Left forelimb (tissue), 1 donor: ENCODE measurements around the gene FAM200A.
"Not testable (repeated sequence)": the region's sequence is repeated elsewhere in the genome, so short reads cannot be mapped to it uniquely, and the experiment has no call there.

ENCODE experiments used
- DNase-seq: peaks from one replicate; pipeline ENCODE4 v3.0.0-alpha.2; 2018; ENCODE audit warnings: low spot score

The FAM200A gene

DNA sequence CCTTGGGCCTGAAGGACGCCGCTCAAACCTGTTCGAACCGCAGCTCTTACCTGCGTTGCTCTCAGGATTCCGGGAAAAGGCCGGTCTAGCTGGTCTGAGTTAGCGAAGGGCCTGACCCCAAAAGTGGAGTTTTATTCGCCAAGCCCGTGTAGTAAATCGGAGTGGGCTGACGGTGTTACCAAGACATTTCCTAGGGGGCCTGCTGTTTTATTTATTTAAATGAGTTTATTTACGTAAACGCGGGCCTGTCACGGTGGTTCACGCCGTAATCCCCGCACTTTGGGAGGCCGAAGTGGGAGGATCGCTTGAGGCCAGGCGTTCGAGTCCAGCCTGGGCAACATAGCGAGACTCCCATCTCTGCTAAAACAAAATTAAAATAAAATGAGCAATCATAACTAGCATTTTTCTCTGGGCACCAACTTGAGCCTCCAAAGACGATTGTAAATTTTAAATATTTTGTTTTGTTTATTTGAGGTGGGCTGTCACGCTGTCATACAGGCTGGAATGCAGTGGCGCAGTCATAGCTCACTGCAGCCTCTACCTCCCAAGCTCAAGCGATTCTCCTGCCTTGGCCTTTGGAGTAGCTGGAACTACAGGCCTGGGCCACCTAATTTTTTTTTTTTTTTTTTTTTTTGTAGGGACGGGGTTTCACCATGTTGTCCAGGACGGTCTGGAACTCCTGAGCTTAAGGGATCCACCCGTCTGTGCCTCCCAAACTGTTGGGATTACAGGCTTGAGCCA, 7.4 kb upstream of the FAM200A start:
- DNase-seq = no peak

- peak; percentile 98 for DNase-seq
Measured at GRCh38 chr7:99558306-99559174, 6.6 kb upstream of the FAM200A start, which contains the start of gene ZNF655. Gene ZNF655, plus strand, starts transcription at chr7:99558642. Its CDS starts 1,918 bp downstream, at chr7:99560560.

DNA sequence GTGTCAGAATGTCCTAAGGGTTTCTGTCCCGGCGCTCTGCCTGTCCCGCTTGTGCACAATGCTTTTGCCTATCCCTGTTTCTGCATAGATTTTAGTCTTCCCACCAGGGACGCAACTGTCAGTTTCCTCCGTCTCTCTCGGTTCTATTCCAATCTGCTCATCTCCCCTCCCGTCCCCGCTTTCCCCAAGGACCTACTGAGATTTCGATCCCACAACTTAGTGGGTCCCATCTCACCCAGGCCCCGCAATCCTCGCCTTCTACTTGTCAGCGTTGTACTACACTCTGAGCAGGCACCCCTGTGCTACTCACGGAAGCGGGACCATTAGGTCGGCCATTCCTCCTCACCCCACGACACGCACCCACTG, 6.0 kb upstream of the FAM200A start:
- DNase-seq = no peak

GRCh38 chr7:99557196-99557607, 5.3 kb upstream of the FAM200A start:
- DNase-seq = no peak

DNA sequence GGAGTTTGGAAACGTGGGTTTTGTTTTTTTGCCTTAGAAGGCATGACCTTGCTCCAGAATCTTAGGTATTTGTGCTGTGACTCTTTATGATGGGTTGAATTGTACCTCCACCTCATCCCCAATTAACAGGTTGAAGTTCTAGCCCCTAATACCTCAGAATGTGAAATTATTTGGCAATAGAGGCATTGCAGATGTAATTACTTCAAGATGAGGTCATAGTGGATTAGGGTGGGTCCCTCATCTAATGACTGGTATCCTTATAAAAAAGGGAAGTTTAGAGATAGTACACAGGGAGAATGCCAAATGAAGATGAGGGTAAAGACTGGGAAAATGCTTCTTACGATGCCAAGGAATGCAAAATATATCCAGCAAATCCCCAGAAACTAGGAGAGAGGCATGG, 3.0 kb upstream of the FAM200A start:
- no peak for DNase-seq

DNA sequence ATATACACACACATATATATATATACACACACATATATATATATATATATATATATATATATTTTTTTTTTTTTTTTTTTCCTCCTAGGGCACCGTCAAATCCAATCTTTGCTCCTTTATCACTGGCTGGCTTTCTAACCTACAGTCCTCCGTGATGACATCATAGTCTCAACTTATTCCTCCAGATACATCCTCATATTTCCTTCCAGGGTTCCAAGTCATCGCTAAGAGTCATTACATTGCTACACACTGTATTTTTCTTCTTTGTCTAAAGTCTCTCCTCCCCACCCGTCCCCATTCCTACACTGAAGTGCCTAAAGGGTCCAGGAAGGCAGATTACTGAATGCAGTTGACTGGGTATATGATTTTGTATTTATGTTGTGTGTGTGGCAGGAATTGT, 1.1 kb upstream of the FAM200A start:
- DNase-seq = no peak

- no peak for DNase-seq
Measured at GRCh38 chr7:99551334-99551733, 580 bp downstream of the FAM200A start.

DNA sequence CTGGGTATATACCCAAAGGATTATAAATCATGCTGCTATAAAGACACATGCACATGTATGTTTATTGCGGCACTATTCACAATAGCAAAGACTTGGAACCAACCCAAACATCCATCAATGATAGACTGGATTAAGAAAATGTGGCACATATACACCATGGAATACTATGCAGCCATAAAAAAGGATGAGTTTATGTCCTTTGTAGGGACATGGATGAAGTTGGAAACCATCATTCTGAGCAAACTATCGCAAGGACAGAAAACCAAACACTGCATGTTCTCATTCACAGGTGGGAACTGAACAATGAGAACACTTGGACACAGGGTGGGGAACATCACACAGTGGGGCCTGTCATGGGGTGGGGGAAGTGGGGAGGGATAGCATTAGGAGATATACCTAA, 2.4 kb downstream of the FAM200A start:
- not testable (repeated sequence) for DNase-seq

GRCh38 chr7:99545308-99545707, 6.6 kb downstream of the FAM200A start:
- DNase-seq = not testable (repeated sequence)

- no peak for DNase-seq
Measured at GRCh38 chr7:99543916-99544315, 8.0 kb downstream of the FAM200A start.

DNA sequence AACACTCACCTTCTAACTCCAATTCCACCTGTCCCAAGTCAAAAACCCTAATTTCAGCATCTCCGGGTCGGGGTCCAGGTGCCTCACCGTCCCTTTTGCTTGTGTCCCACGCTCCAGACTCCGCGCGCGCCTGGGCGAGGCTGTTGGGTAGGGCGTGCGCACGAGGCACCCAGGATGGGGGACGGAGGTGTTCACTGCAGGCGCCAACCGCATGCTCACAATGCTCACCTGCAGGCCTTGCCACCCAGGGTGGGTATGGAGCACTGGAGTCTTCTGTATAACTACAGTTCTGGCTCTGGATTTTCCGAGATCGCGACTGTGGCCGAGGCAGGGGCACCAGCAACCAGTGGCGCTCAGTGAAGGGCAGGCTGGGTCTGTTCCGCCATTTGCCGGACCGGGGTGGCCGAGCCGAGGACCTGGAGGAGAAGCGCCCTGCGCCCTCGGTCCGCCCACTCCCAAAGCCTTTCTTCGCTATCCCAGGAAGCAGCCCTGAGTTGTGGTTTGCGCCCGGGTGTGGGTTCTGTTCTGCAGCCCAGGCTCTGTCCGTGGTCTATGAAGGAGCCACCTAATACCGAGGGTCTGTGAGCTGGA, 8.7 kb downstream of the FAM200A start:
- no peak for DNase-seq

- DNase-seq = no peak
Measured at GRCh38 chr7:99541212-99541611, 10.7 kb downstream of the FAM200A start.

- DNase-seq = no peak
Measured at GRCh38 chr7:99540542-99540941, 11.4 kb downstream of the FAM200A start.

DNA sequence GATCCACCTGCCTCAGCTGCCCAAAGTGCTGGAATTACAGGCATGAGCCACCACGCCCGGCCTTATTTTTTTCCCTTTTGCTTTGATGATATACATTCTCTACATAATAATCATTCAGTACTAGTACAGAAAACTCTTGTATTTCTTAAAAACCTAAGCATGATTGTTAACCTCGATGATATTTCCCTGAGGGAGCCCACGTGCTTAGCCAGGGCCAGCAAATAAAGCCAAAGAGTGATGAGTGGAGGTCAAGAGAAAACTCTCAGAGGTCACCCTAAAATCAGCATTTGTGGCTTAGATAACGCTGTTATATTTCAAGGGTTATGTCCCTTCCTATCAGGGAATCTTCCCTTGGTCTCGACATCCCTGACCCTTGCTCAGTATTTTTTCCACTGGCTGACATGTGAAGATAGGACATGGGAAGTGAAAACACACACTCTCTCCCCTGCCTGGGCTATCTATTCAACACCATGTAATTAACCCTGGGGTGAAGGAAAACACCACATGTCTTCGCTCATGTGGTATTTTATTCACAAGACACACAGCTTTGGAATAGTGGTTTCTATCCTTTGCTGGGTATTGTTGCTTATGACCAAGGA, 12.6 kb downstream of the FAM200A start:
- DNase-seq = no peak

- DNase-seq = no peak
Measured at GRCh38 chr7:99535667-99536066, 16.2 kb downstream of the FAM200A start.

- no peak for DNase-seq
Measured at GRCh38 chr7:99531354-99531765, 20.6 kb downstream of the FAM200A start.

DNA sequence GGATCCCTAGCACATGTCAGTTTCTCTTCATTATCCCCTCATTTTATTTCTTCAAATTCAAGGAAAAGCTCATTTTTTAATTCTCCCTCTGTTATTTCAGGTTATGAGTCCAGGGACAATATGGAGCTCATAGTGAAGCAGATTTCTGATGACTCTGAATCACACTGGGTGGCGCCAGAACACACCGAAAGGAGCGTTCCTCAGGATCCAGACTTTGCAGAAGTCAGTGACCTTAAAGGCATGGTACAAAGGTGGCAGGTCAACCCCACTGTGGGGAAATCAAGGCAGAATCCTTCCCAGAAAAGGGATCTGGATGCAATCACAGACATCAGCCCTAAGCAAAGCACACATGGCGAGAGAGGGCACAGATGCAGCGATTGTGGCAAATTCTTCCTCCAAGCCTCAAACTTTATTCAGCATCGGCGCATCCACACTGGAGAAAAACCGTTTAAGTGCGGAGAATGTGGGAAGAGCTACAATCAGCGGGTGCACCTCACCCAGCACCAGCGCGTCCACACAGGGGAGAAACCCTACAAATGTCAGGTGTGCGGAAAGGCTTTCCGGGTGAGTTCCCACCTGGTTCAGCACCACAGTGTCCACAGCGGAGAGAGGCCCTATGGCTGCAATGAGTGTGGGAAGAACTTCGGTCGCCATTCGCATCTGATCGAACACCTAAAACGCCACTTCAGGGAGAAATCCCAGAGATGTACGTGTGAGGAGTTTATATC, 26.0 kb downstream of the FAM200A start:
- no peak for DNase-seq

DNA sequence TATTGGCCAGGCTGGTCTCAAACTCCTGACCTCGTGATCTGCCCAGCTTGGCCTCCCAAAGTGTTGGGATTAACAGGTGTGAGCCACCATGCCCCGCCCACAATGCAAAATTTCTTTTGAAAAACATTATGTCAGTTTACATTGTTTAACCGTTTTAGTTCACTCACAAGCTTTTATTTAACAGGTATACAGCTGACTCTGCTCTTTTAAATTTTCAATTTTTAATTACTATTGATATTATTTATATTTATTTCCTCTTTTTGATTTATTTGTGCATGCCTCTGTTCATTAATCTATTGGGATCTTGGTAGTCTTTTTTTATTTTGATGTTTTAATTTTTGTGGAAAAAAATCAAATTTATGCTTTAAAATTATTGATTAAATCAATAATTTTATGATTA, 30.5 kb downstream of the FAM200A start:
- DNase-seq = no peak

GRCh38 chr7:99514050-99514449, 37.9 kb downstream of the FAM200A start:
- DNase-seq = no peak

- no peak for DNase-seq
Measured at GRCh38 chr7:99505324-99505662, 46.6 kb downstream of the FAM200A start.

- DNase-seq = peak; percentile 99
Measured at GRCh38 chr7:99504603-99505323, 47.2 kb downstream of the FAM200A start, which contains the start of gene ZKSCAN5. Gene ZKSCAN5, plus strand, starts transcription at chr7:99504662. Its CDS starts 1,383 bp downstream, at chr7:99506045.
